Gastroesophageal sphincter (tissue), 4 donors: ENCODE results near the gene IQSEC1. TPM values are rescaled to one million over a fixed set of nuclear protein-coding genes. Genes with fewer than 3 reads are reported as not detected.

Source experiments
- ATAC-seq: fragments of 150-250 bp; one replicate; pipeline ENCODE4 v1.9.1; 2016; ENCODE audit warnings: mild to moderate bottlenecking, moderate library complexity
- H3K27ac ChIP-seq, 4 donors: fragments of 200-600 bp; sonication (generic) in 3 of 4; 1 replicate in 3 of 4; 2 replicates in 1 of 4; pipeline ENCODE4 v1.5.1; 2016 to 2019
- H3K27me3 ChIP-seq: fragments of 200-600 bp; sonication (generic); one replicate; pipeline ENCODE4 v1.5.1; 2019
- H3K36me3 ChIP-seq, 2 donors: fragments of 200-600 bp; sonication (generic); one replicate each; pipeline ENCODE4 v1.5.1; 2019; ENCODE audit warnings: control low read depth in 1 of 2
- H3K4me1 ChIP-seq, 3 donors: fragments of 200-600 bp; sonication (generic); 1 replicate in 2 of 3; 2 replicates in 1 of 3; pipeline ENCODE4 v1.5.1; 2016 to 2019; ENCODE audit warnings: control low read depth in 2 of 3
- H3K4me3 ChIP-seq, 2 donors: fragments of 200-600 bp; sonication (generic); one replicate each; pipeline ENCODE4 v1.5.1; 2019; ENCODE audit warnings: mild to moderate bottlenecking in 1 of 2, moderate library complexity in 1 of 2
- H3K9me3 ChIP-seq, 3 donors: fragments of 200-600 bp; sonication (generic); one replicate each; pipeline ENCODE4 v1.5.1; 2017 to 2019; ENCODE audit warnings: control low read depth in 2 of 3
- CTCF ChIP-seq, 4 experiments: fragments of 200-600 bp in 2 of 4; fragments of 450-650 bp in 2 of 4; sonication (generic) in 1 of 4; IDR thresholded peaks; one replicate each; pipeline ENCODE4 v1.5.1; 2017 to 2019; ENCODE audit warnings: antibody characterized with exemption in 4 of 4, mild to moderate bottlenecking in 2 of 4, moderate library complexity in 2 of 4
- EP300 ChIP-seq: sonication (generic); formaldehyde crosslinking; IDR thresholded peaks from one replicate; pipeline ENCODE4 v1.6.1; 2017; ENCODE audit warnings: antibody characterized with exemption, mild to moderate bottlenecking
- POLR2A ChIP-seq, 2 donors: fragments of 450-650 bp; IDR thresholded peaks; one replicate each; pipeline ENCODE4 v1.6.1; 2017; ENCODE audit warnings: antibody characterized with exemption in 2 of 2, mild to moderate bottlenecking in 2 of 2, moderate library complexity in 1 of 2
- POLR2AphosphoS5 ChIP-seq: sonication (generic); formaldehyde crosslinking; IDR thresholded peaks from one replicate; pipeline ENCODE4 v1.6.1; 2017; ENCODE audit warnings: antibody characterized with exemption
- WGBS, 2 donors: methylation state at CpG; one replicate each; pipeline ENCODE4 v1.1.5; 2018; ENCODE audit warnings: low coverage in 1 of 2; 5-methylcytosine and 5-hydroxymethylcytosine counted together
- total RNA-seq, 4 donors: library from RNA; depleted of rRNA; stranded (reverse); fragments of >200 nt; gene quantifications; one replicate each; pipeline ENCODE4 v1.1.0, GENCODE V29; 2016

IQSEC1 gene
- total RNA-seq, 4 donors from 2014 or later: 49.5 to 104 (median 61.7) TPM

DNA sequence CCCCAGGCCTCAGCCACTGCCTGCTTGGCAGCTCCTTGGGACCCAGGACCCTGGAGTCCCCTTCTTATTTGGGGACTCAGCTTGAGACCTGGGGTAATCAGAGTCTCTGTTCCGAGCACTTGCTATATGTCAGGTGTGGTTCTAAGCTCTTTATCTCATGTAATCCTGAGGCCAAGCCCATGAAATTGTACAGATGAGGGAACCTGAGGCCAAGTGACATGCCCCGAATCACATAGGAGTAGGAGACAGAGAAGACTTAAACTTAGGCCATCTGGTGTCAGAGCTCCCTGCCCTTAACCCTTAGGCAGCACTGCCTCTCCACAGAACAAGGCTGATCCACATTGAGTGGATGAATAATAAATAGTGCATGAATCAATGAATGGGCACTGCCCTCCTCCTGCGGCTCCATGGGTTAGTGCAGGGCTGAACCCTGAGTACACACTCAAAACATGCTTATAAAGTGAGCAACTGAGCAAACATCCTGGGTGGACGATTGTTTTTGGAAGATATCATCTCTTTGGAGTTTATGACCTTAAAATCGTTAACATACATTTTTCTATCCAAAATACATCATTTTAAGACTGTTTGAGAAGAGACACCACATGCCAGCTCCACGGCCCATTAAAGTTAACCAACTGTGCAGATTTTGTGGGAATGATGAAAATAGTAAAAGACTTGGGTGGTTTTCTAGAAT is 33.2 kb upstream of the IQSEC1 start:
- Histone ChIP-seq H3K36me3 (no peaks in the 10 kb centered on the region), H3K9me3 (no peaks in the 10 kb centered on the region), H3K4me3 (no peak overlapping the region), H3K27ac (no peak overlapping the region), H3K27me3 (peaks cover 33% of the 10 kb centered on the region), H3K4me1 (no peaks in the 10 kb centered on the region)
- WGBS, 2 donors: 28 to 75% methylated on average over 2 to 4 of the region's 6 CpGs
- TF ChIP-seq POLR2AphosphoS5 (no peak), POLR2A (IDR thresholded peaks at IDR 0.05) (no peak), CTCF (IDR thresholded peaks at IDR 0.05) (no peak), EP300 (no peak)
- no peak for ATAC-seq

GRCh38 chr3:13105896-13106250 is 32.6 kb upstream of the IQSEC1 start:
- H3K27ac ChIP-seq: no peak overlapping the region
- 77 to 80% methylated on average over 3 of the region's 5 CpGs for WGBS, 2 donors
- H3K36me3 ChIP-seq: no peaks in the 10 kb centered on the region
- ATAC-seq: no peak
- H3K27me3 ChIP-seq: peaks cover 27% of the 10 kb centered on the region
- no peaks in the 10 kb centered on the region for H3K9me3 ChIP-seq
- no peaks in the 10 kb centered on the region for H3K4me1 ChIP-seq
- H3K4me3 ChIP-seq: no peak overlapping the region
- no peak for TF ChIP-seq POLR2AphosphoS5
- TF ChIP-seq CTCF (IDR thresholded peaks at IDR 0.05): no peak

DNA sequence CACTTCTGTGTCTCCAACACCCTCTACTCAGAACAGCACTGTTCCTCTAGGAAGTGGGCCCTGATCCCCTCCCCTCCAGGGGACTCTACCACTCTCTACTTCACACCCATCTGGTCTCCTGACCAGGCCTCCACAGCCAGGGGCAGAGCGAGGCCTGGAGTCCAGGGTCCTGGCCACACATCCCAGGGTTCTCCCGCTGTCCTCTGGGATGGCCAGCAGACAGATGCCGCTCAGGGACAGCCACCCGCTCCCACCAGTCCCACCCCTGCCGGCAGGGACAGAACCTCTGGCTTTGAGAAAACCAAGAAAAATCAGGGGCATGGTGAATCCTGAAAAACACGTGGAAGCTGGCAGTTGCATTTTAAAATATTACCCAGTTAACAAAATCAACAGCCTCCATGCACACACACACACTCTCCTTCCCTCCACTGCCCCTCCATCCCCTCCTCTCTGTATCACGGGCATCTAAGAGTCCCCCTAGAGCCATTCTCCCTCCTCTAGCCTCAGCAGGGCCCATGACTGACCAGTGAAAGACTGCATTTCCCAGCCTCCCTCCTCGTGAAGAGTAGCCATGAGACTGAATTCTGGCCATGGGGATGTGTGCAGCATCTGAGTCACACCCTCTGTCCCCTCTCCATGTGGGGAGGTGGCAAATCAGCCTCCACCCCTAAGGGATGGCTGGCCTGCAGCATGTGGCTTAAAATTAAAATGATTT is 32.1 kb upstream of the IQSEC1 start:
- no peaks in the 10 kb centered on the region for H3K9me3 ChIP-seq
- no peak for ATAC-seq
- no peaks in the 10 kb centered on the region for H3K36me3 ChIP-seq
- no peak overlapping the region for H3K4me3 ChIP-seq
- H3K27me3 ChIP-seq: peaks cover 22% of the 10 kb centered on the region
- no peaks in the 10 kb centered on the region for H3K4me1 ChIP-seq
- WGBS, 2 donors: 77 to 86% methylated on average over 4 to 5 of the region's 8 CpGs
- TF ChIP-seq POLR2AphosphoS5 (no peak), EP300 (no peak), POLR2A (IDR thresholded peaks at IDR 0.05) (no peak), CTCF (IDR thresholded peaks at IDR 0.05) (no peak)
- no peak overlapping the region for H3K27ac ChIP-seq

GRCh38 chr3:13104511-13104910 is 31.3 kb upstream of the IQSEC1 start:
- no peak overlapping the region for H3K27ac ChIP-seq
- H3K4me3 ChIP-seq: no peak overlapping the region
- H3K27me3 ChIP-seq: peaks cover 16% of the 10 kb centered on the region
- WGBS, 2 donors: 64 to 76% methylated on average over 7 of the region's 12 CpGs
- no peaks in the 10 kb centered on the region for H3K4me1 ChIP-seq
- no peaks in the 10 kb centered on the region for H3K9me3 ChIP-seq
- no peak for TF ChIP-seq POLR2AphosphoS5
- TF ChIP-seq POLR2A (IDR thresholded peaks at IDR 0.05): no peak
- TF ChIP-seq CTCF (IDR thresholded peaks at IDR 0.05): no peak
- no peak for TF ChIP-seq EP300
- no peaks in the 10 kb centered on the region for H3K36me3 ChIP-seq
- ATAC-seq: no peak
